Activated CD4-positive, alpha-beta T cell treated with anti-CD3 and anti-CD28 coated beads, Interleukin-2, amount 10 ng/mL, durations not matched to agents 24 days and 14 days (primary cell): Measurements from ENCODE around the gene ATF4. TPM values are rescaled to one million over a fixed set of nuclear protein-coding genes. Genes with fewer than 3 reads are reported as not detected.

Experiments used
- DNase-seq: peaks from one replicate; pipeline ENCODE4 v3.0.0; 2022
- H3K27ac Mint-ChIP-seq: one replicate; pipeline ENCODE4 v1.8.0; 2022; ENCODE audit warnings: mild to moderate bottlenecking, mixed read lengths
- H3K27me3 Mint-ChIP-seq: one replicate; pipeline ENCODE4 v1.8.0; 2022; ENCODE audit warnings: mixed read lengths
- H3K36me3 Mint-ChIP-seq: one replicate; pipeline ENCODE4 v1.8.0; 2022; ENCODE audit warnings: low read depth, mild to moderate bottlenecking, mixed read lengths
- H3K4me1 Mint-ChIP-seq: one replicate; pipeline ENCODE4 v1.8.0; 2021; ENCODE audit warnings: mixed read lengths
- H3K4me3 Mint-ChIP-seq: one replicate; pipeline ENCODE4 v1.8.0; 2022; ENCODE audit warnings: mild to moderate bottlenecking, moderate library complexity, mixed read lengths
- H3K9me3 Mint-ChIP-seq: one replicate; pipeline ENCODE4 v1.8.0; 2021; ENCODE audit warnings: mixed read lengths
- intact Hi-C: fragments of 100-400 bp; cut with micrococcal nuclease; formaldehyde crosslinking; loops from one replicate; pipeline ENCODE4 v1.15.1; 2023
- total RNA-seq: library from RNA; stranded (reverse); gene quantifications from 2 replicates; pipeline ENCODE4 v1.2.3, GENCODE V29; 2022

Gene ATF4, protein sequence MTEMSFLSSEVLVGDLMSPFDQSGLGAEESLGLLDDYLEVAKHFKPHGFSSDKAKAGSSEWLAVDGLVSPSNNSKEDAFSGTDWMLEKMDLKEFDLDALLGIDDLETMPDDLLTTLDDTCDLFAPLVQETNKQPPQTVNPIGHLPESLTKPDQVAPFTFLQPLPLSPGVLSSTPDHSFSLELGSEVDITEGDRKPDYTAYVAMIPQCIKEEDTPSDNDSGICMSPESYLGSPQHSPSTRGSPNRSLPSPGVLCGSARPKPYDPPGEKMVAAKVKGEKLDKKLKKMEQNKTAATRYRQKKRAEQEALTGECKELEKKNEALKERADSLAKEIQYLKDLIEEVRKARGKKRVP
- 392 and 393 TPM in 2 replicates for total RNA-seq

DNA sequence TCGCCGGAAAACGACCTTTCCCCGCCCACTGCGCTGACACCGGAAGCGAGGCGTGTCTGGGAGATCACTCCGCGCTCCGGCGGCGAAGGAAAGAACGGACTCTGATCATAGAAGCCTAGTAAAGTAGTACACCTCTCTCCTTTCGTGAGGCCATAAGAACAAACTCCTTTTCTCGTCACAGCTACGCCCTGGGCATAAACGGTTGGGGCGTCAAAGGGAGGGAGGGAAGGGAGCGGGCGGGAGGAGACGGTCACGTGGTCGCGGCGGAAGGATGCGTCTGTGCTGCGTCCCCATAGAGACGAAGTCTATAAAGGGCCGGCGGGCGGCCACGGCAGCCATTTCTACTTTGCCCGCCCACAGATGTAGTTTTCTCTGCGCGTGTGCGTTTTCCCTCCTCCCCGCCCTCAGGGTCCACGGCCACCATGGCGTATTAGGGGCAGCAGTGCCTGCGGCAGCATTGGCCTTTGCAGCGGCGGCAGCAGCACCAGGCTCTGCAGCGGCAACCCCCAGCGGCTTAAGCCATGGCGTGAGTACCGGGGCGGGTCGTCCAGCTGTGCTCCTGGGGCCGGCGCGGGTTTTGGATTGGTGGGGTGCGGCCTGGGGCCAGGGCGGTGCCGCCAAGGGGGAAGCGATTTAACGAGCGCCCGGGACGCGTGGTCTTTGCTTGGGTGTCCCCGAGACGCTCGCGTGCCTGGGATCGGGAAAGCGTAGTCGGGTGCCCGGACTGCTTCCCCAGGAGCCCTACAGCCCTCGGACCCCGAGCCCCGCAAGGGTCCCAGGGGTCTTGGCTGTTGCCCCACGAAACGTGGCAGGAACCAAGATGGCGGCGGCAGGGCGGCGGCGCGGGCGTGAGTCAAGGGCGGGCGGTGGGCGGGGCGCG, at the start of gene ATF4:
TSS of gene ATF4 (plus strand) at position 337 of the 880 bp plus-strand sequence. CDS start 884 bp downstream, outside the sequence.
- H3K4me3 Mint-ChIP-seq, result peak within 1 kb of the TSS; percentile 93
- H3K36me3 Mint-ChIP-seq, result peaks cover 63% of the 10 kb centered on the region
- intact Hi-C loops, result loop anchor here (1.0 to 10.0 kb wide), 5 partner anchors 12 to 1764 kb away; partner anchors contain the start of genes MIEF1, RANGAP1, RPL3 and RPS19BP1
- peak within 1 kb of the TSS; percentile 98 for H3K27ac Mint-ChIP-seq
- DNase-seq, result peak; percentile 96
- no peaks in the 10 kb centered on the region for H3K9me3 Mint-ChIP-seq
- H3K4me1 Mint-ChIP-seq, result peaks cover 51% of the 10 kb centered on the region
- peaks cover 2% of the 10 kb centered on the region for H3K27me3 Mint-ChIP-seq

DNA sequence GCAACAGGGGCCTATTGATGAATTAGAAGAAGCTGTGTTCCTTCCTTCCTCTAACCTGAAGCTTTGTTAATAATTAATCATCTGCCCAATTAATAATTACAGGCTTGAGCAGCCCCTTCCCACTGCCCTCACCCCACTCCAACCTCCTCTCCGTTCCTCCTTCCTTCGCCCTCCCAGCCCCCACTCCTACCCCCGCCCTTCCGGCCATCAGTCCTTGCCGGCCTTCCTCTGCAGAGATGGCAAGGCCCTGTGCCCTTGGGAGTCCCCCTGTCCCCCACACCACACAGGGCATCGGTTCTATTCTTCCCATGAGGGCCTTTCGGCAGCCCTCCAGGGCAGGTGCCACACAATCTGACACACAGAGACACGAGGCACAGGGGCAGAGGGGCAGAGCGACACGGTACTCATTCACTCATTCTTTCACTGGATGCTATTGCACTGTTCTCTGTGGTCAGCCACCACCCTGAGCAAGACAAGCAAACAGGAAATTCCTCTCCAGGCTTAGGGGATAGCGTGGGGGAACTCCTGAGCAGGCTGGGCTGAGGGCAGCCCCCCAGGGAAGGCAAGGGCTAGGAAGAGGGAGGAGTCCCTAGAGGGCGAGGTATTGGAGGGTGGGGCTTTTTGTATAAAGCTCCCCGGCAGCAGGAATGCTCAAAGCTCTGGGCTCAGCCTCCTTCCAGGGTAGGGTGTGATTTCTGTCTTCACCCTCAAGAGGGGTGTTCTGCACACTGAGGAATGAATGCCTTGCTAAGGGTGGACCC, 48.8 kb upstream of the ATF4 start:
- Mint-ChIP-seq H3K4me3 (peak overlapping the region; percentile 10), H3K27me3 (peaks cover 3% of the 10 kb centered on the region)

DNA sequence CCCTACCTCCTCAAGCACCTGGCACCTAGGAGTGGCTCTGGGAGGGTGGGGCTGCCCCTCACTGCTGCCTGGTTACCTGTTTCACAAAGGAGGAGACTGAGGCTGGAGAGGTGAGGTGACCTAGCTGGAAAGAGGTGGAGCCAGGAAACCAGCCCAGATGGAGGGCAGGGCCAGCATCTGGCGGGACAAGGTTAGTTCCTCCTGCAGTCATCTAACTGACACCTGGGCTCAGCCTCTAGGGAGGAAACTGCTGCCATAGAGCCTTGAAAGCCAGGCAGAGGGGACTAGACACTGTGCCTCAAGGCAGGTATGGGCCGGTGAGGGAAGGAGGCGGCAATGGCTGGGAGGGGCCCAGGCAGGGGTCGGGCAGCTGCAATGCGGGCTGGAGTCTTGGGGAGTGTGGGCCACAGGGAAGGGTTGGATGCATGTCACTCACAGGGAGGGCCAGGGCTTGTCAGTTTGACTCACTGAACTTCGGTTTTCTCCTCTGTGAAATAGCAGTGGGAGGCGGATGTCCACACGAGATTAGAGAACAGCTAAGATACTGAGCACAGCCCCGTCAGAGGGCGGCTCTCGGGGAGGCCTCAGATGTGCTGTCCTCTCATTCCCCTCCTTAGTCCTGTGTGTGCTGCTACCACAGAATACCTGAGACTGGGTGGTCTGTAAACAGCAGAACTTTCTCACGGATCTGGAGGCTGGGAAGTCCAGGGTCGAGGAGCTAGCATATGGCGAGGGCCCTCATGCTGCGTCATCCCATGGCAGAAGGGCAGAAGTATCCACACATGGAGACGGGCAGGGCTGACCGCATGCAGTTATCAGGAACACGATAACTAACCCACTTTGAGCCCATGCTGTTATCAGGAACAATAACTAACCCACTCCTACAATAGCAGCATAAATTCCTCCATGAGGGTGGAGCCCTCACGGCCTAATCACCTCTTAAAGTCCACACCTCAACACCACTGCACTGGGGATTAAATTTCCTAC, 47.5 kb upstream of the ATF4 start:
- Mint-ChIP-seq H3K4me1 (peaks cover 17% of the 10 kb centered on the region), H3K36me3 (no peaks in the 10 kb centered on the region), H3K4me3 (no peak overlapping the region), H3K27me3 (peaks cover 3% of the 10 kb centered on the region), H3K9me3 (no peaks in the 10 kb centered on the region), H3K27ac (peak overlapping the region; percentile 32)
- intact Hi-C loops, result no loop called here
- no peak for DNase-seq

More for the DNA sequence above, 48.8 kb upstream of the ATF4 start:
- DNase-seq, result peak; percentile 75
- Mint-ChIP-seq H3K9me3 (no peaks in the 10 kb centered on the region), H3K27ac (peak overlapping the region; percentile 79), H3K36me3 (no peaks in the 10 kb centered on the region), H3K4me1 (peaks cover 19% of the 10 kb centered on the region)
- intact Hi-C loops, result no loop called here

- DNase-seq, result no peak
- H3K4me3 Mint-ChIP-seq, result no peak overlapping the region
- intact Hi-C loops, result no loop called here
- H3K27me3 Mint-ChIP-seq, result no peaks in the 10 kb centered on the region
- H3K36me3 Mint-ChIP-seq, result no peaks in the 10 kb centered on the region
- H3K27ac Mint-ChIP-seq, result no peak overlapping the region
- peaks cover 12% of the 10 kb centered on the region for H3K4me1 Mint-ChIP-seq
- H3K9me3 Mint-ChIP-seq, result no peaks in the 10 kb centered on the region
These were observed 46.5 kb upstream of the ATF4 start for GRCh38 chr22:39473851-39474250.

- Mint-ChIP-seq H3K9me3 (no peaks in the 10 kb centered on the region), H3K27me3 (no peaks in the 10 kb centered on the region), H3K4me1 (peaks cover 12% of the 10 kb centered on the region), H3K4me3 (no peak overlapping the region), H3K36me3 (no peaks in the 10 kb centered on the region), H3K27ac (no peak overlapping the region)
- intact Hi-C loops, result no loop called here
- no peak for DNase-seq
These were observed 45.8 kb upstream of the ATF4 start for GRCh38 chr22:39474351-39475111.

- Mint-ChIP-seq H3K36me3 (no peaks in the 10 kb centered on the region), H3K9me3 (no peaks in the 10 kb centered on the region), H3K27ac (no peak overlapping the region), H3K4me1 (peaks cover 12% of the 10 kb centered on the region), H3K4me3 (no peak overlapping the region), H3K27me3 (no peaks in the 10 kb centered on the region)
- intact Hi-C loops, result no loop called here
- no peak for DNase-seq
These were observed 45.0 kb upstream of the ATF4 start for GRCh38 chr22:39475337-39475736.

DNA sequence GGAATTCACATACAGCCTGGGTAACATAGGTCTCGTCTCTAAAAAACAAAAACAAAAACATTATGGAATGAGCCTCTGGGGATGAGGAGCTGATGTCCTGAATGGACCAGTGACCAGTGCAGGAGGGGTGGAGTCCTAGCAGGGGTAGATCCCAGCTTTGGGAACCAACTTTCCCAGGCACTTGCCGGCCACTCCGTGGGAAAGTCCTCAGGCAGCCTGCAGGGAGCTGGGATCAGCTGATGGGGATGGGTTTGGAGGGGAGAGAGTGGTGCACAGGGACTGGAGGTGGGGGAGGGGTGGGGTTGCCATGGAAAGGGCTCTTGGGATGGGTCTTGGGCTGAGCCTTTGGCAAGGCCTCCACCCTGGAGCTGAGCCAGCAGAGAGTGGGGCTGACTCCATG, 44.5 kb upstream of the ATF4 start:
- Mint-ChIP-seq H3K4me3 (no peak overlapping the region), H3K27me3 (no peaks in the 10 kb centered on the region), H3K36me3 (no peaks in the 10 kb centered on the region), H3K4me1 (peaks cover 12% of the 10 kb centered on the region), H3K9me3 (no peaks in the 10 kb centered on the region), H3K27ac (no peak overlapping the region)
- DNase-seq, result no peak
- intact Hi-C loops, result no loop called here

- Mint-ChIP-seq H3K36me3 (no peaks in the 10 kb centered on the region), H3K27ac (no peak overlapping the region), H3K9me3 (no peaks in the 10 kb centered on the region), H3K4me3 (no peak overlapping the region), H3K27me3 (no peaks in the 10 kb centered on the region), H3K4me1 (peaks cover 8% of the 10 kb centered on the region)
- intact Hi-C loops, result no loop called here
- no peak for DNase-seq
These were observed 43.7 kb upstream of the ATF4 start for GRCh38 chr22:39476664-39477063.

DNA sequence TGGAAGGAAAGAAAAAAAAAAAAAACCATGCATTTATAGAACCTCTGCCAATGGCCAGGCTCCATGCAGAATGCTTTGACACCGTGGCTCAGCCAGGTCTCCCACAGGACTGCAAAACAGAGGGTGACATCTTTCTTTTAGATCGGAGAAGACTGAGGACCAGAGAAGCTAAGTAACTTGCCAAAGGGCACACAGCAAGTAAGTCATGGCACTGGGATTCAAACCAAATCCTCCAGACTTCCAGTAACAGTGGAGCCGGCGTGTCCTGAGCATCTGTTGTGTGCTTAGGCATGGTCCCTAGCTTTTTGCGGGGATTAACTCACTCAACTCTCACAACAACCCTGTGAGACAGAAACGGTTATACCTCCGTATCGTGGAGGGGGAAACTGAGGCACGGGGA, 42.8 kb upstream of the ATF4 start:
- no peaks in the 10 kb centered on the region for H3K36me3 Mint-ChIP-seq
- H3K27me3 Mint-ChIP-seq, result no peaks in the 10 kb centered on the region
- H3K27ac Mint-ChIP-seq, result no peak overlapping the region
- no peak for DNase-seq
- no peaks in the 10 kb centered on the region for H3K9me3 Mint-ChIP-seq
- peaks cover 4% of the 10 kb centered on the region for H3K4me1 Mint-ChIP-seq
- intact Hi-C loops, result no loop called here
- no peak overlapping the region for H3K4me3 Mint-ChIP-seq

DNA sequence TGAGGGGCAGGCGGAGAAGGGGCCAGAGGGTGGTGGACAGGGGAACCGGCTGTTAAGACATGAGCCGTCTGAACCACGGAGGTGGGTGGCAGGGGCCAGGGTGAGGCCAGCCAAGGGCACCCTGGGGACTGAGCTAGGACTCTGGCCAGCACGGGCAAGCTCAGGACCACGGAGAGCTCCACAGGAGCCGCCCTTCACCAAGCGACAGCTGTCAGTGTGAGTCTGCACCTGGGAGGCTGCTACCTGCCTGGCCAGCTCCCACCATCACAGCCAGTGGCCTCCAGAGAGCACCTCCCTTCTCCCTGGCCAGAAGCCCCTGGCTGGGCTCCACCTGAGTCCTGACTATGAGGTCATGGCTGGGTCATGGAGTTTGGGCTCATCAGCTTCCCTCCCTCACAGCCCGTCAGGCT, 41.9 kb upstream of the ATF4 start:
- Mint-ChIP-seq H3K36me3 (no peaks in the 10 kb centered on the region), H3K27ac (no peak overlapping the region), H3K4me3 (no peak overlapping the region), H3K27me3 (no peaks in the 10 kb centered on the region), H3K9me3 (no peaks in the 10 kb centered on the region), H3K4me1 (no peaks in the 10 kb centered on the region)
- peak; percentile 81 for DNase-seq
- intact Hi-C loops, result no loop called here

DNA sequence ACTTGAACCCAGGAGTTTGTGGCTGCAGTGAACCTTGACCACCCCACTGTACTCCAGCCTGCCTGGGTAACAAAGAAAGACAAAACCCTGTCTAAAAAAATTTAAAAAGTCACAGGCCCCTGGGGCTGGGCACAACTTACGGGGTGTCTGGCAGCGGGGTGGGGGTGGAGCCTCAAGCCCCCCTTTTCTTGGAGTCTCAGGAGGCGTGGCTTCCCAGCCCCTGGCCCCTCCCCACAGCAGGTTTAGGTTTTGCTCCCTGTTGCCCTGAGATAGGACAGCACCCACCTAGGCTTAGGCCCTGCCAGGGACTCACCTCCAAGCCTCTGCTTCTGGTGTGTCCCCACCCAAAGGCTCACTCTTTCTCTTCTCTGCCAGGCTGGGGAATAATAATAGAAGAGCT, 41.1 kb upstream of the ATF4 start:
- Mint-ChIP-seq H3K27me3 (no peaks in the 10 kb centered on the region), H3K4me1 (no peaks in the 10 kb centered on the region), H3K9me3 (no peaks in the 10 kb centered on the region), H3K4me3 (no peak overlapping the region), H3K36me3 (no peaks in the 10 kb centered on the region), H3K27ac (no peak overlapping the region)
- DNase-seq, result no peak
- intact Hi-C loops, result no loop called here

- Mint-ChIP-seq H3K36me3 (no peaks in the 10 kb centered on the region), H3K4me3 (no peak overlapping the region), H3K4me1 (no peaks in the 10 kb centered on the region), H3K27ac (no peak overlapping the region), H3K9me3 (no peaks in the 10 kb centered on the region), H3K27me3 (no peaks in the 10 kb centered on the region)
- no peak for DNase-seq
- intact Hi-C loops, result no loop called here
These were observed 39.8 kb upstream of the ATF4 start for GRCh38 chr22:39480557-39480956.
